ENCODE results near the gene PRDM10.
"Not testable (repeated sequence)": the region's sequence is repeated elsewhere in the genome, so short reads cannot be mapped to it uniquely, and the experiment has no call there.

Gene PRDM10

DNA sequence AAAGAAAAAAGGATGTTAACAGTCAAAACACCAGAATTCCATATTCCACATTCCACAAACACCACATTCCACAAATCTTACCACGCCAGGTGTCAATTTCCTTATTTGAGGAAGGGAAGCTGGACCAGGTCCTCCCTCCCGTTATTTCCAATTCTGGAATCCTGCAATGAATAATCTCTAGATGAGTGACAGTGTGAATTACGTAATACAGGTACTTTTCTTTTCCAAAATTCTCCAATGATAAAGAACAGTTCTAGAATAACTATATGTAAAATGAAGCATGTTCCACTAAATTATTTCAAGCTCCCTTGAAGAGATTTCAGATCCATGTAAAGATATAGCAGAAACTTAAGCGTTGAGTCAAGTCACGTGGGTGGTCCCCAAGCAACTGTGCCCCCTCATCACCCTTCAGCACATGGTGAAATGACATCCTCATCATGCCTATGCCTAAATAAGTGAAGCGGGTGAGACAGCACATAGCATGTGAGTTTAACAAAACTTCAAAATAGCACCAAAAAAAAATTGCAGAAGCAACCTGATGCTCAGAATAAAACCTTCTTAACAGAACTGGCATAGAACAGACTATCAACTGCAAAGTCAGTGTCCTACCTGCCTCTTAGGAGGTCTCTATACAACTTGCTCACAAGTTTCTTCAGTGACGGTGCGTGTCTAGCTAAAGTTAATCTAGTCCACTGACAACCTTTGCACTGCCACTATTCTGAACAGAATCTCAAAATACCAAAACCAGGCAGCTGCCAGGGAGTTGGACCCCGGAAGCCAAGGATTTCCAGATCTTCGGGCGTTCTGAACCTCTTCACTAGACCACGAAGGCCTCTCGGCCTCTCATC is 108.1 kb downstream of the PRDM10 start:
- no peak for DNase-seq (ENCODE audit: low read depth, low spot score)

- no peak for DNase-seq (ENCODE audit: low read depth, low spot score)
Measured at GRCh38 chr11:129888451-129888850, 114.2 kb downstream of the PRDM10 start.

GRCh38 chr11:129885381-129885780 is 117.3 kb downstream of the PRDM10 start:
- DNase-seq (ENCODE audit: low read depth, low spot score): no peak

GRCh38 chr11:129884581-129884980 is 118.1 kb downstream of the PRDM10 start:
- no peak for DNase-seq (ENCODE audit: low read depth, low spot score)

GRCh38 chr11:129881570-129882170 is 121.0 kb downstream of the PRDM10 start:
- DNase-seq (ENCODE audit: low read depth, low spot score): no peak

GRCh38 chr11:129880311-129880710 is 122.3 kb downstream of the PRDM10 start:
- DNase-seq (ENCODE audit: low read depth, low spot score): no peak

DNA sequence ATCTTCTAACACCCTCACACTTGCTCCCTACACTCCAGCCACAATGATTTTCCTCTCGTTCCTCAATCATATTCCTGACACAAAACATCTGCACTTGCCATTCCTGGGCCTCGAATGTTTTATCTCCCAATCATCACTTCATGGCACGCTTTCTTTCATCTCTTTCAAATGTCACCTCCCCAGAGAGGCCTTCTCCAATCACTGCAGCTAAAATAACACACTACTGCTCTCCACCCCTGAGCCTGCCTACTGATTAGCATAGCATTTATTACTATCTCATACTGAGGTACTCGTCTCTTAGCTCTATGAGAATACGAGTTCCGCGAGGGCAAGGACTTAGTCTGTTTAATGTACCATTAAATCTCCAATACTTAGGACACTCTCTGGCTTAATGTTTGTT is 130.7 kb downstream of the PRDM10 start:
- no peak for DNase-seq (ENCODE audit: low read depth, low spot score)

DNA sequence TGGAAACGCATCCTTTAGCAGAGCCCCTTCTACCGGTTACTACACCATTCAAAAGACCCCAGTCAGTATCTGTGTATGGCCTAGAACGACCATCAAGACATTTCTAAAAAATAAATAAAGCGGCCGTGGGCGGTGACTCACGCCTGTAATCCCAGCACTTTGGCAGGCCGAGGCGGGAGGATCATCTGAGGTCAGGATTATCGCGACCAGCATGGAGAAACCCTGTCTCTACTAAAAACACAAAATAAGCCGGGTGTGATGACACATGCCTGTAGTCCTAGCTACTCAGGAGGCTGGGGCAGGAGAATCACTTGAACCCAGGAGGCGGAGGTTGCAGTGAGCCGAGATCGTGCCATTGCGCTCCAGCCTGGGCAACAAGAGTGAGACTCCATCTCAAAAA is 134.0 kb downstream of the PRDM10 start:
- not testable (repeated sequence) for DNase-seq (ENCODE audit: low read depth, low spot score)

GRCh38 chr11:129866311-129866710 is 136.3 kb downstream of the PRDM10 start:
- DNase-seq (ENCODE audit: low read depth, low spot score): no peak

DNA sequence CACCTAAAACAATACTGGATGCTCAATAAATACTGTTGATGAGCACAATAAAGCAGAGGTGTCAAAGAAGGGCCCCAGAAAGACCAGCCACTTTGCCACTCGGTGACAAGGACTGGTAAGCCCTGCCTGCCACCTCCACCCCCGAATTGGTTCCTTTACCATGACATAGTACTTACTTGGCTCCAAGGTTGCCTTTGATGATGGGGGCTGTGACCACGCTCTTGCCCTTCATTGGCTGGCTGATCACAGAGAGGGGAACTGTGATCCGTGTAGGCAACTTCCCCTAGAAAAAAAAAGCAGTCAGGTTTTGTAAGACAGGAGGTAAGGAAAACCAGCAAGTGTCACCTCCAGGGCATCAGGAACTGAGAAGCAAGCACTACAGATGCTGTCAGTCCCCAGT is 136.9 kb downstream of the PRDM10 start:
- DNase-seq (ENCODE audit: low read depth, low spot score): no peak

DNA sequence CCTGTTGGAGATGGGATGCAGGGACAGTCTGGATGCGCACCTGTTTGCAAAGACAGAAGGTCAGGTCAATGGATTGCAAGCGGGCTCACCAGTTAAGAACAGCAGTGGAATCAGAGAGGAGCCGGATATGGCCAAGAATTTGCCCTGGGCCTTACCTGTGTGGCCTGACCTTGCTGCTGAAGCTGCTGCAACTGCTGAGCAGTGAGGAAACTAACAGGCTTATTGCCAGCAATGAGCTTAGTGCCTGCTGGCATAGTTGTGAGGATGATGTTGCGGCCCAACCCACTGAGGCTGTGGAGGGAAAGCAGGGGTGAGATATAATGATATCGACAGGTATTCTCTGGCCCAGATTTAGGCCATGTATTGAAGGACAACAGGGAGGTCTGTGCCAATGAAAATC is 137.8 kb downstream of the PRDM10 start:
- DNase-seq (ENCODE audit: low read depth, low spot score): no peak

GRCh38 chr11:129861702-129862522 is 140.7 kb downstream of the PRDM10 start:
- no peak for DNase-seq (ENCODE audit: low read depth, low spot score)

DNA sequence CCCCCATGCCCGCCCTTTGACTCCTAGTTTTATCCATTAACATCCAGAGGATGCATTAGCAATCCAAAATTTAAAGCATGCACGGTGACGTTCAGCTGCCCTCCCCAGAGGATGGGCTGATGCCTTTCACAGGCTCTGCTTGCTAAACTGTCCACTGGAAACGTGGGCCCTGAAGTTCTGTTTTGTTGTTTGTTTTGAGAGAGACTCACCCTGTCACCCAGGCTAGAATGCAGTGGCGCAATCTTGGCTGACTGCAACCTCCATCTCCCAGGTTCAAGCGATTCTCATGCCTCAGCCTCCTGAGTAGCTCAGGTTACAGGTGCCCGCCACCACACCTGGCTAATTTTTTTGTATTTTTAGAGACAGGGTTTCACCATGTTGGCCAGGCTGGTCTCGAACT is 146.6 kb downstream of the PRDM10 start:
- no peak for DNase-seq (ENCODE audit: low read depth, low spot score)

DNA sequence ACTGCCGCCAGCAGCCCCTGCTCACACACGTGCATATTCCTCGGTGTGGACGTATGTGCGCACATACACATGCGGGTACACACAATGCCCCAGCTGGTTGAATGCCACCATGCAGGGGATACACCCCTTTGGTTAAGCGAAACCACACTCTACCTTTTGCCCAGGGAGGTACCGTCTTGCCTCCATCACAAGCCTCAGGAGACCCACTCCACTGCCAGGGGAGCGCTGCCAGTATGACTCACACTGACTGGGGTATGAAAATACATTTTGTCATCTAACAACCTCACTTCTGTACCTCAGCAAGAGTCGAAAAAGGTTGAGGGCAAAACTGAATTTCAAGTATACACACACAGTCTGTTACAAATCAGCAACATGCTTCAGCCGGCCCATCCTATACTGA is 147.5 kb downstream of the PRDM10 start:
- DNase-seq (ENCODE audit: low read depth, low spot score): no peak

- DNase-seq (ENCODE audit: low read depth, low spot score): no peak
Measured at GRCh38 chr11:129854232-129854805, 148.3 kb downstream of the PRDM10 start.

GRCh38 chr11:129853518-129854231 is 149.0 kb downstream of the PRDM10 start:
- peak; percentile 20 for DNase-seq (ENCODE audit: low read depth, low spot score)

DNA sequence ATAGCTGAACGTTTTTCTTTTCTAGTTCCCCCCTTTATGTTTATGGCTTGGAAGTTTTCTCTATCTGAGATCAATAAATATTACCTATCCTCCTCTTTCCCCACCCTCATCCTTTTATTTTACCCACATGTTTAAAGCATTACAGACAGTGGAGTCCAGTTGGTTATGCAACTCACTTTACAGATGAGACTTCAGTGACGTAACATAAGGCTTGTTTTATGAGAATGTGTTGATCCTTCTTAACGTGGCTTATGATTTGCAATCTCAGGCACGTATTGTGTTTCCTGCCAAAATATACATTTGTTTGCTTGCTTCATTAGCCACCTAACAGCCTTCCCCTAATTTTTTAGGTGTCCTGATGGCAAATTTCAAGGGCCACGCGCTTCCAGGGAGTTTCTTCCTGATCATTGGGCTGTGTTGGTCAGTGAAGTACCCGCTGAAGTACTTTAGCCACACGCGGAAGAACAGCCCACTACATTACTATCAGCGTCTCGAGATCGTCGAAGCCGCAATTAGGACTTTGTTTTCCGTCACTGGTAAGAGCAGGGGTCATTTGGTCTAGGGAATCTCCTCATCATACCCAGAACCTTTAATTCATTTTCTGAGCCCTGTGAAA is 150.4 kb downstream of the PRDM10 start:
- no peak for DNase-seq (ENCODE audit: low read depth, low spot score)

Data from activated CD4-positive, CD25-positive, alpha-beta regulatory T cell treated with anti-CD3 and anti-CD28 coated beads, Interleukin-2, amount 50 U/mL, for 16 hours (primary cell).